NCI-H2227 treated with DMSO at 0.1 percent for 48 hours (cell line): Measurements from ENCODE around the gene PRKD2.

Source experiments
- DNase-seq: peaks from one replicate; lab custom pipeline; 2025; lab: John Stamatoyannopoulos, UW

The PRKD2 gene

GRCh38 chr19:46741447-46741846 lies 24.5 kb upstream of the PRKD2 start:
- no peak for DNase-seq

DNA sequence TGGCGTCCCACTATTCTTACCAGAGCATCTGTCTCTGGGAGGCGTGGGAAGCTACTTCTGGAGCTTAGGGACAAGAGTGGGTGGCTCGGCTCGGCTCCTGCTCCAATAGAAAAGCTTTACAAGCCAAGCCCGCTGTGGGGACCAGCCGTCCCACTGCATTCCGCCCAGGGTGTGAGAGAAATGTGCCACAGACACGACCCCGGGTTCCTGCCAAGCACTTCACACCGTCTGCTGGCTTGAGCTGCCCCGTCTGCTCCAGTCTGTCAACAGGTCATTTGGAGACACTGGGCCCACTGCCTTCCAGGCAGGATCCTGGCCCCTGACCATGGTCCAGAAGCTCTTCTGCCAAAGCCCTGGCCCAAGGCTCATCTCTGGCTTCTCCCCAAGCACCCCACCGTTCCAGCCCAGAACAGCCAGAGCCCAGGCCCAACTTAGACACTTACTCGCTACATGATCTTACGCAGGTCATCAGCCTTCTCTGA lies 22.4 kb upstream of the PRKD2 start:
- DNase-seq = no peak

- no peak for DNase-seq
These were observed 20.9 kb upstream of the PRKD2 start for GRCh38 chr19:46737761-46738171.

GRCh38 chr19:46737298-46737654 lies 20.4 kb upstream of the PRKD2 start:
- DNase-seq = no peak

- DNase-seq = no peak
These were observed 19.8 kb upstream of the PRKD2 start for GRCh38 chr19:46736531-46737297.

DNA sequence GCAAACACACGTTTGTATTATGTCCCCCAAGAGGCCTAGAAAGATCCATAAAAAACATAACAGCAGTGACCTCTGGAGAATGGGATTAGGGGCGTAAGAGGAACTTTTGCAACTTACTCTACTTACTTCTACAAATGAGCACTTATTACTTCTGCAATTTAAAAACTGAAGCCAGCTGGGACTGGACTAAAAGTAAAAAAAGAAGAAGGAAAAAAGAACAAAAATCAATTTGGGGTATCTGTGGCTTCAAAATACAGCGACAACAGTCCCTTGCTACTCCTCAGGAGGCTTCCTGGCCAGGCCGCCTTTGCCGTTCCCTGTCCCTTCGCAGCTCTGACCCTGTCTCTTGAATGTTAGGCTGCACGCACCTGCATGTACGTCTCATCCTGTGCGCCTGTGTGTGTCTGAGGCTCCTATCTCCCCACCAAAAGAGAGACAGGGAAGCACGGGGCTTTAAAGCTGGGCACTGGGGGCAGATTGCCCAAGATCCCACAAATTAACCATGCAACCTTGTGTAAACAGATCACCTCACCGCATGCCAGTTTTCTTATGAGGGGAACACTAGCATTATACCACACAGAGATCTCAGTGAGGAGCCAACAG lies 16.9 kb upstream of the PRKD2 start:
- no peak for DNase-seq

GRCh38 chr19:46732966-46733689 lies 16.2 kb upstream of the PRKD2 start:
- DNase-seq = no peak

DNA sequence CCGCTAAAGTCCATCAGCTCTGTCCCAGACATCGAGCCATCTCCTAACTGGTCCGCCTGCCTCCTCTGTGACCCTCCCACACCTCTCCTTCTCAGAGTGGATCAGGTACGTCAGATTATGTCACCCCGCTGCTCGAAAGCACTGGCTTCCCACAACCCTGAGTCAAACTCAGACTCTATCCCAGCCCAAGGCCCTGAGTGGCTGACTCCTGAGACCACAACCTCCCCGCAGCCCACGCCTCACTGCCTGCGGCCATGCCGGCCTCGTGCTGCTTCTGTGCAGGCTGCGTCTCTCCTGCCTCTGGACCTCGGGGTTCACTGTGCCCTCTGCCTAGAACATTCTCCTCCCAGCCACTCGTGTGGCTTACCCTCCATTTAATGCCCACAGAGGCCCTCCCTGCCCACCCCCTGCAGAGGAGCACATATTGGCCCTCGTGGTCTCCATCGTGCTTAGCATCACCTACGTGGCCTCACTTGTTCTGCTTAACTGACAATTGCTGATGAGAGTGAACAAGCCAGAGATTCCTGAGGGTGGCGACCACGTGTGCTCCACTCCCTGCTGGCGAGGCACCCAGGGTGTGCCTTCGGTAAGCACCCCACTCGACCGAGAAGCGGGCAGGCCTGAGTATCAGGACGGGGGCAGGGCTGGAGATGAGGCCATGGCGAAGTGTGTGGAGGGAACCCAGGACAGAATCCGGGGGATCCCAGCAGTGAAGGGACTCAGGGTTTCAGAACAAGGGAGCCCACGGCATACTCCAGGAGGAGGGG lies 15.4 kb upstream of the PRKD2 start:
- no peak for DNase-seq

DNA sequence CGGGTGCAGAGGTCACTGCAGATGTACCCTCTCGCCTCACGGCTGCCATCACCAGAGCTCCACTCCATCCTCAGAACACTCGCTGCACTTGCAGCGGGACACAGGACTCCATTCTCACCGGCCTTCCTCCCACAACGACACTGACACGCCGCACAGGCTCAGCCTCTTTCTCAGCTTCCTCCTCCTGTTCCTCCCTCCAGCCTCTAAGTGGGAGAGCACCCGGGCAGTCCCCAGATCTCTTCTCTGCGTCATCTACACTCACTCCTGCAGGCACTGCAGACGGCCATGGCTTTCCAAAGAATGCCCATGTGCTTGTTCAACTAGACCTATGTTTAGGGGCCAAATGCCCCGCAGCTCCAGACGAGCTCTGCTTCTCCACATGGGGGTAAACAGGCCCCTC lies 14.7 kb upstream of the PRKD2 start:
- no peak for DNase-seq

- no peak for DNase-seq
These were observed 14.1 kb upstream of the PRKD2 start for GRCh38 chr19:46731007-46731501.

GRCh38 chr19:46730595-46730994 lies 13.7 kb upstream of the PRKD2 start:
- DNase-seq = no peak

DNA sequence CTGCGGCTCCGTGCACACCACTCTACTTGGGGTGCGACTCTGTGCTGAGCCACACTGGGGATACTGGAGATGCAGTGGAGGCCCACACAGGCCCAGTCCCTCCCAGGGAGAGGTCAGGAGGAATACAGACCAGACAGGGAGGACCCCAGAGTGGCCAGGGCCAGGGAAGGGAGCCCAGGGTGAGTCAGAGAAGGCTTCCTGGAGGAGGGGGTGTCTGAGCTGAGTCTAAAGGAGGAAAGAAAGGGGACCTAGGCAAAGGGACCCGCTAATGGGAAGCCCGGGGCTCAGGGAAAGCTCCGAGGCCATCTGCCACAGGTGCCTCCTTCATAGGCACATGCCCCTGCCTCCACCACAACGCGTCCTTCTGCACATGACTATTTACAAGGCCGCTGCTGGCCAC lies 13.3 kb upstream of the PRKD2 start:
- DNase-seq = no peak

- no peak for DNase-seq
These were observed 12.8 kb upstream of the PRKD2 start for GRCh38 chr19:46729696-46730095.

- peak; percentile 10 for DNase-seq
These were observed 11.9 kb upstream of the PRKD2 start for GRCh38 chr19:46728693-46729339.

- DNase-seq = no peak
These were observed 11.3 kb upstream of the PRKD2 start for GRCh38 chr19:46728208-46728607.

GRCh38 chr19:46727757-46728156 lies 10.8 kb upstream of the PRKD2 start:
- no peak for DNase-seq

GRCh38 chr19:46726971-46727501 lies 10.1 kb upstream of the PRKD2 start:
- no peak for DNase-seq

- DNase-seq = no peak
These were observed 9.6 kb upstream of the PRKD2 start for GRCh38 chr19:46726551-46726950.

DNA sequence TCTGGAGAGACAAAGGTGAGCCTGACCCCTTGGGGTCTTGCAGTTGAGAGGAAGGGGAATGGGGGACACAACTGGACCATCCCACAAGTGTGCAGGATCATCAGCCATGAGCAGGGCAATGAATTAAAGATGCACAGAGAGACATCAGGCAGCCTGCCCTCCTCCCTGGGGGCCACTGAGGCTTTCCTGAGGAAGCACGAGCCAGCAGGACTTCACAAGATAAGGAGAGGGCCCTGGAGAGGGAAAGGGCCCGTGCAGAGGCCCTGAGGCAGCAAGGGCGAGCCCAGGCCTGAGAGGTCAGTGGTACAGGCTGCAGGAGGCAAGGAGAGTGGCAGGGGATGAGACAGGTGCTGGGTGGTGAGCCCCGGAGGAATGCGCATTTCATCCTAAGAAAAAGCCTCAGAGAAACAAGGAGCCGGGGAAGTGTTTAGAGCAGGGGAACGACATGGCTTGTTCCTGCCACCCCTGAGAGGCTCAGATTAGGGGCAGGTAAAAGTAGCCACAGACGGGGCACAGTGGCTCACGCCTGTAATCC lies 9.0 kb upstream of the PRKD2 start:
- DNase-seq = no peak

- DNase-seq = no peak
These were observed 8.3 kb upstream of the PRKD2 start for GRCh38 chr19:46725036-46725820.
